IMR-90 (cell line): Measurements from ENCODE around the gene ALOX5AP. TPM values are rescaled to one million over a fixed set of nuclear protein-coding genes. Genes with fewer than 3 reads are reported as not detected.

Experiments
- ATAC-seq: fragments of 200-7000 bp; cut with Tn5 transposase; 2 replicates; pipeline ENCODE4 v1.9.1; 2020; ENCODE audit warnings: low read depth, mild to moderate bottlenecking, moderate library complexity
- BruUV-seq: library from RNA; stranded (reverse); fragments of 400-500 nt; replicated peaks from 2 replicates; lab custom pipeline; 2021; lab: Mats Ljungman, UMichigan
- CTCF ChIA-PET: fragments of 300-600 bp; formaldehyde crosslinking; extraction: SDS; loops from one replicate; lab custom pipeline; 2021; ENCODE audit warnings: antibody characterized with exemption; lab: Yijun Ruan, JAX
- POLR2A ChIA-PET: fragments of 300-600 bp; sonication (Branson Sonifier 250); formaldehyde crosslinking; loops from one replicate; lab custom pipeline; 2022; ENCODE audit warnings: antibody characterized with exemption; ENCODE audit not compliant: unreplicated experiment; lab: Charles Lee
- DNase-seq: peaks from one replicate; pipeline ENCODE4 v3.0.0; 2013
- H2AFZ ChIP-seq: replicated peaks from 2 replicates; pipeline ENCODE3; 2013; ENCODE audit warnings: low read length, mild to moderate bottlenecking; ENCODE audit not compliant: poor library complexity
- H2AK5ac ChIP-seq: 2 replicates; pipeline ENCODE4 v1.6.1; 2013; ENCODE audit warnings: low read depth, low read length, inconsistent platforms
- H2AK9ac ChIP-seq: replicated peaks from 2 replicates; pipeline ENCODE3; 2013; ENCODE audit warnings: mild to moderate bottlenecking, low read depth, low read length, moderate library complexity; ENCODE audit not compliant: poor library complexity
- H2BK120ac ChIP-seq: 2 replicates; pipeline ENCODE4 v1.6.1; 2013; ENCODE audit warnings: low read depth, low read length, inconsistent platforms
- H2BK15ac ChIP-seq: 3 replicates; pipeline ENCODE4 v1.6.1; 2013; ENCODE audit warnings: low read depth, low read length, inconsistent platforms
- H2BK20ac ChIP-seq: 2 replicates; pipeline ENCODE4 v1.6.1; 2013; ENCODE audit warnings: low read depth, mild to moderate bottlenecking, inconsistent platforms, low read length, moderate library complexity
- H2BK5ac ChIP-seq: 2 replicates; pipeline ENCODE4 v1.6.1; 2013; ENCODE audit warnings: mild to moderate bottlenecking, low read depth, low read length, inconsistent platforms; ENCODE audit not compliant: poor library complexity, severe bottlenecking
- H3K14ac ChIP-seq: replicated peaks from 2 replicates; pipeline ENCODE4 v1.6.1; 2013; ENCODE audit warnings: low read depth, low read length, inconsistent platforms
- H3K18ac ChIP-seq: 2 replicates; pipeline ENCODE4 v1.6.1; 2013; ENCODE audit warnings: low read depth, low read length, control low read depth
- H3K23ac ChIP-seq: 2 replicates; pipeline ENCODE4 v1.6.1; 2013; ENCODE audit warnings: low read depth, low read length, inconsistent platforms
- H3K27ac ChIP-seq: 2 replicates; pipeline ENCODE4 v1.5.1; 2013; ENCODE audit warnings: mild to moderate bottlenecking, control low read depth, low read length; ENCODE audit not compliant: insufficient read depth
- H3K27me3 ChIP-seq: 2 replicates; pipeline ENCODE4 v1.6.1; 2013; ENCODE audit warnings: low read length; ENCODE audit not compliant: control insufficient read depth, insufficient read depth
- H3K36me3 ChIP-seq: 2 replicates; pipeline ENCODE4 v1.6.1; 2013; ENCODE audit warnings: low read length, mixed read lengths; ENCODE audit not compliant: control insufficient read depth, insufficient read depth
- H3K4ac ChIP-seq: 2 replicates; pipeline ENCODE4 v1.6.1; 2013; ENCODE audit warnings: low read depth, low read length, inconsistent platforms
- H3K4me1 ChIP-seq: 2 replicates; pipeline ENCODE4 v1.6.1; 2013; ENCODE audit warnings: low read length, mixed read lengths; ENCODE audit not compliant: control insufficient read depth, insufficient read depth
- H3K4me2 ChIP-seq: 2 replicates; pipeline ENCODE4 v1.6.1; 2013; ENCODE audit warnings: low read depth, mild to moderate bottlenecking, control low read depth, low read length, moderate library complexity
- H3K4me3 ChIP-seq: 2 replicates; pipeline ENCODE4 v1.5.1; 2013; ENCODE audit warnings: low read depth, mild to moderate bottlenecking, control low read depth, low read length, moderate library complexity; ENCODE audit not compliant: insufficient read depth
- H3K56ac ChIP-seq: 2 replicates; pipeline ENCODE4 v1.6.1; 2013; ENCODE audit warnings: low read length, inconsistent platforms; ENCODE audit not compliant: insufficient read depth; ENCODE audit errors: extremely low read depth
- H3K79me1 ChIP-seq, 2 experiments: 2 replicates each; pipeline ENCODE4 v1.6.1; 2013; ENCODE audit warnings: low read length in 2 of 2, inconsistent platforms in 1 of 2, low read depth in 1 of 2
- H3K9ac ChIP-seq: 2 replicates; pipeline ENCODE4 v1.6.1; 2013; ENCODE audit warnings: low read depth, low read length, control low read depth
- H3K9me1 ChIP-seq: 2 replicates; pipeline ENCODE4 v1.6.1; 2013; ENCODE audit warnings: low read length, inconsistent platforms; ENCODE audit not compliant: insufficient read depth
- H3K9me3 ChIP-seq: 2 replicates; pipeline ENCODE4 v1.6.1; 2013; ENCODE audit warnings: low read length; ENCODE audit not compliant: control insufficient read depth, insufficient read depth
- H4K20me1 ChIP-seq: 2 replicates; pipeline ENCODE4 v1.6.1; 2013; ENCODE audit warnings: low read length, inconsistent platforms; ENCODE audit not compliant: insufficient read depth
- H4K5ac ChIP-seq: 2 replicates; pipeline ENCODE4 v1.6.1; 2013; ENCODE audit warnings: mild to moderate bottlenecking, low read depth, low read length, control low read depth
- H4K8ac ChIP-seq, 2 experiments: 2 replicates each; pipeline ENCODE4 v1.6.1; 2013; ENCODE audit warnings: low read depth in 2 of 2, low read length in 2 of 2, control low read depth in 1 of 2, inconsistent platforms in 1 of 2
- H4K91ac ChIP-seq: 2 replicates; pipeline ENCODE4 v1.6.1; 2013; ENCODE audit warnings: low read depth, low read length, inconsistent platforms; ENCODE audit not compliant: insufficient read depth
- BHLHE40 ChIP-seq: fragments of 150-350 bp; IDR thresholded peaks from 2 replicates; pipeline ENCODE4 v1.6.1; 2016; ENCODE audit warnings: mild to moderate bottlenecking, low read depth, low read length
- CEBPB ChIP-seq: IDR thresholded peaks from 2 replicates; pipeline ENCODE4 v1.6.1; 2012; ENCODE audit warnings: low read depth, low read length, improper control_type of control experiment
- CHD1 ChIP-seq: IDR thresholded peaks from 2 replicates; pipeline ENCODE4 v1.6.1; 2012; ENCODE audit warnings: low read depth, low read length, improper control_type of control experiment
- FOS ChIP-seq: fragments of 150-350 bp; IDR thresholded peaks from 2 replicates; pipeline ENCODE4 v1.6.1; 2016; ENCODE audit warnings: low read depth, low read length
- MAFK ChIP-seq: IDR thresholded peaks from 2 replicates; pipeline ENCODE4 v1.6.1; 2012; ENCODE audit warnings: low read depth, low read length, improper control_type of control experiment
- MAZ ChIP-seq: IDR thresholded peaks from 2 replicates; pipeline ENCODE4 v1.6.1; 2012; ENCODE audit warnings: low read depth, mild to moderate bottlenecking, low read length, improper control_type of control experiment, moderate library complexity, borderline replicate concordance
- POLR2A ChIP-seq: IDR thresholded peaks from 2 replicates; pipeline ENCODE4 v1.6.1; 2012; ENCODE audit warnings: mild to moderate bottlenecking, low read depth, low read length
- RAD21 ChIP-seq: IDR thresholded peaks from 2 replicates; pipeline ENCODE4 v1.6.1; 2012; ENCODE audit warnings: low read length, improper control_type of control experiment
- RCOR1 ChIP-seq: IDR thresholded peaks from 2 replicates; pipeline ENCODE4 v1.6.1; 2012; ENCODE audit warnings: mild to moderate bottlenecking, low read length, improper control_type of control experiment; ENCODE audit not compliant: insufficient replicate concordance
- RFX5 ChIP-seq: IDR thresholded peaks from 2 replicates; pipeline ENCODE4 v1.8.0; 2012; ENCODE audit warnings: low read depth, mild to moderate bottlenecking, low read length, moderate library complexity
- WGBS, 2 experiments: methylation state at CpG; one replicate each; pipeline versions ENCODE4 v1.1.5 to v1.1.7; 2013; ENCODE audit warnings: missing lambda C conversion rate in 2 of 2; ENCODE audit not compliant: insufficient read length in 1 of 2; ENCODE audit errors: extremely low coverage in 2 of 2; 5-methylcytosine and 5-hydroxymethylcytosine counted together
- dilution Hi-C: fragments of 300-500 bp; cut with HindIII; formaldehyde crosslinking; loops from one replicate; pipeline ENCODE4 v1.14.3; 2018; ENCODE audit warnings: low sequenced_read_pairs; ENCODE audit not compliant: unreplicated experiment
- in situ Hi-C: fragments of 300-500 bp; cut with MboI; formaldehyde crosslinking; loops from 3 replicates; pipeline ENCODE4 v1.14.3; 2019; ENCODE audit warnings: low sequenced_read_pairs, inconsistent platforms, mixed read lengths
- intact Hi-C: fragments of 100-400 bp; cut with micrococcal nuclease; formaldehyde crosslinking; loops from 2 replicates; pipeline ENCODE4 v1.10.0; 2022
- polyA plus RNA-seq, 3 experiments: library from polyadenylated mRNA; depleted of rRNA; stranded (reverse); fragments of >200 nt; gene quantifications; 2 replicates each; pipeline ENCODE4 v1.2.3, GENCODE V29; 2012; ENCODE audit warnings: low replicate concordance in 1 of 3
- total RNA-seq: library from RNA; depleted of rRNA; stranded (reverse); fragments of >200 nt; gene quantifications from 2 replicates; pipeline ENCODE4 v1.2.3, GENCODE V29; 2012
- TF ChIP-seq, protein P1 (sequence below): fragments of 150-350 bp; IDR thresholded peaks from 2 replicates; pipeline ENCODE4 v1.6.1; 2017; ENCODE audit warnings: mild to moderate bottlenecking, antibody characterized with exemption, low read length, low read depth

Gene ALOX5AP
- total and polyA plus RNA-seq, 2 of the 4 experiments (the other 2 are of a cell fraction) = 0.62 TPM; not detected in 1

DNA sequence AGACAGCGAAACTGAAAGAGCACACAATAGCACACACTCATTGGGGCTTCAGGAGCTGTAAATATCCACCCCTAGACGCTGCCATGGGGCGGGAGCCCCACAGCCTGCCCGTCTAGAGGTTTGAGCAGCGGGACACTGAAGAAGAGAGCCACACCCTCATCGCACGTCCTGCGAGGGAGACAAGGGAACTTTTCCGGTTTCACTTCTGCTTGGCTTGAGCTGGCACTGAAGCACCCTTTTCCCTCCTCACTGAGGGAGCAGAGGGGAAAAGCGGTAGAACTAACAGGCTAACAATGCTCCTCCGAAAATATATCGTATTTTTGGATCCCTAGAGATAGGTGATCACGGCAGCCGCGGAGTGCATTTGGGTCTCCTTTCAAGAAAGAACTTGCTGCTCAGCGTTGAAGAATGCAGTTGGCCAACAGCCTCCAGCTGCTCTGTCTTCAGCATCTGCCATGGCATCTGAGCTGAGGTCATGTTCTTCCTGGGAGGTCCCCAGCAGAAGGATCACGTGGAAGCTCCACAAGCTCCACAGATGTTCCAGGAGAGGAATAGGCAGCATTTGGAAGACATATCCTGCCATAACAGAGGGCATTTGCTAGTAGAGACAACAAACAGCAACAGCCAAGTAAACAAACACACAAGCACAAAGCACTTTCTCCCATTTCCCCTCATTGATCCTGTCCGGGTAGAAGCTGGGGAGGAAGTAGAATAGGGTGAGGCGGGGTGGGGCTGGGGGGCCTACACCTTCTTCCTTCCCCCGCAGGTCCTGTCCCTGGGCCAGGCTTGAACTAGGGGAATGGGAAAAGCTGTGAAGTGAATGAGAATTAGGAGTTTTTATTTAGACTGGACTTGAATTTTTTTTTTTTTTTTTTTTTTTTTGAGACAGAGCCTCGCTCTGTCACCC, 44.8 kb upstream of the ALOX5AP start:
- intact Hi-C loops (loop anchor here (10.0 kb wide), 1 partner anchor 556 kb away; no protein-coding TSS in a partner anchor), in situ Hi-C loops (no loop called here), dilution Hi-C loops (no loop called here)
- H3K14ac ChIP-seq = peak overlapping the region; percentile 97
- H2AK5ac ChIP-seq = peak overlapping the region; percentile 84
- no peaks in the 10 kb centered on the region for H3K27me3 ChIP-seq
- WGBS, 2 experiments = 0% methylated on average over 5 of the region's 21 CpGs; no CpG with 5 or more reads in 1 of the 2 experiments
- peak overlapping the region; percentile 93 for H2BK15ac ChIP-seq
- no peaks in the 10 kb centered on the region for H3K36me3 ChIP-seq
- ChIA-PET CTCF (interaction anchor here (1.1 to 1.3 kb wide), 2 partner anchors 53 to 102 kb away, joined by 3 read pairs; no protein-coding TSS in a partner anchor), POLR2A (interaction anchor here (0.5 to 0.9 kb wide), 4 partner anchors 9 to 248 kb away, joined by 3 to 15 read pairs (median 6); no protein-coding TSS in a partner anchor)
- H3K56ac ChIP-seq = peak overlapping the region; percentile 87
- peaks cover 9% of the 10 kb centered on the region for H3K4me1 ChIP-seq
- H2BK20ac ChIP-seq = peak overlapping the region; percentile 98
- ATAC-seq = peak; percentile 96
- peak overlapping the region; percentile 97 for H3K23ac ChIP-seq
- H3K79me1 ChIP-seq = no peaks in the 10 kb centered on the region
- peak overlapping the region; percentile 31 for H3K4me3 ChIP-seq
- peak overlapping the region; percentile 82 for H3K18ac ChIP-seq
- peak overlapping the region; percentile 88 for H2BK5ac ChIP-seq
- H3K9me1 ChIP-seq = peaks cover 6% of the 10 kb centered on the region; the same call in 1 of the 2 replicates
- no peaks in the 10 kb centered on the region for H4K20me1 ChIP-seq
- peak overlapping the region; percentile 98 for H2BK120ac ChIP-seq
- peak; percentile 99 for DNase-seq
- no peaks in the 10 kb centered on the region; the same call in 1 of the 2 replicates for H3K9me3 ChIP-seq
- H2AK9ac ChIP-seq = peak overlapping the region; percentile 90
- no TSS peak for BruUV-seq
- peak overlapping the region; percentile 92 for H2AFZ ChIP-seq
- peak overlapping the region; percentile 65 to 99 for H4K8ac ChIP-seq
- peak overlapping the region; percentile 71 for H4K5ac ChIP-seq
- TF ChIP-seq RCOR1 (peak; percentile 99), CEBPB (peak; percentile 94), MAZ (no peak), BHLHE40 (peak; percentile 88), MAFK (no peak; the same call in 1 of the 2 replicates), POLR2A (peak; percentile 44; the same call in 1 of the 2 replicates), RAD21 (no peak; the same call in 1 of the 2 replicates), CHD1 (no peak), RFX5 (peak; percentile 41; the same call in 1 of the 2 replicates), FOS (peak; percentile 60)
- TF ChIP-seq, protein P1, sequence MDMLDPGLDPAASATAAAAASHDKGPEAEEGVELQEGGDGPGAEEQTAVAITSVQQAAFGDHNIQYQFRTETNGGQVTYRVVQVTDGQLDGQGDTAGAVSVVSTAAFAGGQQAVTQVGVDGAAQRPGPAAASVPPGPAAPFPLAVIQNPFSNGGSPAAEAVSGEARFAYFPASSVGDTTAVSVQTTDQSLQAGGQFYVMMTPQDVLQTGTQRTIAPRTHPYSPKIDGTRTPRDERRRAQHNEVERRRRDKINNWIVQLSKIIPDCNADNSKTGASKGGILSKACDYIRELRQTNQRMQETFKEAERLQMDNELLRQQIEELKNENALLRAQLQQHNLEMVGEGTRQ = peak; percentile 88
- H3K9ac ChIP-seq = peak overlapping the region; percentile 53
- peak overlapping the region; percentile 94 for H4K91ac ChIP-seq
- peak overlapping the region; percentile 97 for H3K4ac ChIP-seq
- H3K27ac ChIP-seq = peak overlapping the region; percentile 85
- H3K4me2 ChIP-seq = peak overlapping the region; percentile 66
